ENCODE measurements around the gene GPR42.
A peak's percentile ranks its signal among the peaks of the same experiment; 100 is the strongest.
"Not testable (repeated sequence)": the region's sequence is repeated elsewhere in the genome, so short reads cannot be mapped to it uniquely, and the experiment has no call there.

The GPR42 gene

DNA sequence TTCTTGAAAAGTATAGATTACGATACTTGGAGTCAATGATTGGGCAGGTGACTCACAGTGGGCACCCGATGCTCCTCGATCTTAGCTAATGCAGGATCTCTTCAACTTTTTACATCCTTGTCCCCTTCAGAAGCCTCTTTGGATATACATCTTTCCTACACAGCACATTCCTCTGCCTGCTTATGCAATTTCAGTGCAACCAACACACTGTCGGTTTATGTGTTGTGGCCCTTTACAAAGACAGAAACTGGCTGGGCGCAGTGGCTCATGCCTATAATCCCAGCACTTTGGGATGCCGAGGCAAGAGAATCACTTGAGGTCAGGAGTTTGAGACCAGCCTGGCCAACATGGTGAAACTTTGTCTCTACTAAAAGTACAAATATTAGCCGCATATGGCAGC lies 2.6 kb downstream of the GPR42 start:
- no peak overlapping the region for H3K27ac ChIP-seq (ENCODE audit: extremely low read depth, low read depth, low read length)
- no peaks in the 10 kb centered on the region for H3K36me3 ChIP-seq (ENCODE audit: control insufficient read depth in 2 of 2, insufficient read depth in 1 of 2, low read length in 2 of 2)
- POLR2A ChIA-PET = interaction anchor here (0.6 kb wide), 1 partner anchor 24 kb away, joined by 6 read pairs; no protein-coding TSS in a partner anchor
- H3K4me1 ChIP-seq (ENCODE audit: control insufficient read depth, insufficient read depth, low read length) = no peaks in the 10 kb centered on the region
- H3K4me3 ChIP-seq (ENCODE audit: low read depth, low read length) = no peak overlapping the region
- H3K9me3 ChIP-seq (ENCODE audit: control insufficient read depth, insufficient read depth, low read depth, low read length) = peaks cover 10% of the 10 kb centered on the region
- CTCF ChIA-PET = no interaction called here
- no peak for TF ChIP-seq ZNF248 (tag by site-specific recombination; IDR thresholded peaks at IDR 0.05)
- TF ChIP-seq, protein P1, sequence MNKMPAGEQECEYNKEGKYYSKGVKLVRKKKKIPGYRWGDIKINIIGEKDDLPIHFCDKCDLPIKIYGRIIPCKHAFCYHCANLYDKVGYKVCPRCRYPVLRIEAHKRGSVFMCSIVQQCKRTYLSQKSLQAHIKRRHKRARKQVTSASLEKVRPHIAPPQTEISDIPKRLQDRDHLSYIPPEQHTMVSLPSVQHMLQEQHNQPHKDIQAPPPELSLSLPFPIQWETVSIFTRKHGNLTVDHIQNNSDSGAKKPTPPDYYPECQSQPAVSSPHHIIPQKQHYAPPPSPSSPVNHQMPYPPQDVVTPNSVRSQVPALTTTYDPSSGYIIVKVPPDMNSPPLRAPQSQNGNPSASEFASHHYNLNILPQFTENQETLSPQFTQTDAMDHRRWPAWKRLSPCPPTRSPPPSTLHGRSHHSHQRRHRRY (tag by site-specific recombination; IDR thresholded peaks at IDR 0.05) = no peak
- TF ChIP-seq, protein P2, sequence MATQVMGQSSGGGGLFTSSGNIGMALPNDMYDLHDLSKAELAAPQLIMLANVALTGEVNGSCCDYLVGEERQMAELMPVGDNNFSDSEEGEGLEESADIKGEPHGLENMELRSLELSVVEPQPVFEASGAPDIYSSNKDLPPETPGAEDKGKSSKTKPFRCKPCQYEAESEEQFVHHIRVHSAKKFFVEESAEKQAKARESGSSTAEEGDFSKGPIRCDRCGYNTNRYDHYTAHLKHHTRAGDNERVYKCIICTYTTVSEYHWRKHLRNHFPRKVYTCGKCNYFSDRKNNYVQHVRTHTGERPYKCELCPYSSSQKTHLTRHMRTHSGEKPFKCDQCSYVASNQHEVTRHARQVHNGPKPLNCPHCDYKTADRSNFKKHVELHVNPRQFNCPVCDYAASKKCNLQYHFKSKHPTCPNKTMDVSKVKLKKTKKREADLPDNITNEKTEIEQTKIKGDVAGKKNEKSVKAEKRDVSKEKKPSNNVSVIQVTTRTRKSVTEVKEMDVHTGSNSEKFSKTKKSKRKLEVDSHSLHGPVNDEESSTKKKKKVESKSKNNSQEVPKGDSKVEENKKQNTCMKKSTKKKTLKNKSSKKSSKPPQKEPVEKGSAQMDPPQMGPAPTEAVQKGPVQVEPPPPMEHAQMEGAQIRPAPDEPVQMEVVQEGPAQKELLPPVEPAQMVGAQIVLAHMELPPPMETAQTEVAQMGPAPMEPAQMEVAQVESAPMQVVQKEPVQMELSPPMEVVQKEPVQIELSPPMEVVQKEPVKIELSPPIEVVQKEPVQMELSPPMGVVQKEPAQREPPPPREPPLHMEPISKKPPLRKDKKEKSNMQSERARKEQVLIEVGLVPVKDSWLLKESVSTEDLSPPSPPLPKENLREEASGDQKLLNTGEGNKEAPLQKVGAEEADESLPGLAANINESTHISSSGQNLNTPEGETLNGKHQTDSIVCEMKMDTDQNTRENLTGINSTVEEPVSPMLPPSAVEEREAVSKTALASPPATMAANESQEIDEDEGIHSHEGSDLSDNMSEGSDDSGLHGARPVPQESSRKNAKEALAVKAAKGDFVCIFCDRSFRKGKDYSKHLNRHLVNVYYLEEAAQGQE (tag by site-specific recombination; IDR thresholded peaks at IDR 0.05) = no peak

DNA sequence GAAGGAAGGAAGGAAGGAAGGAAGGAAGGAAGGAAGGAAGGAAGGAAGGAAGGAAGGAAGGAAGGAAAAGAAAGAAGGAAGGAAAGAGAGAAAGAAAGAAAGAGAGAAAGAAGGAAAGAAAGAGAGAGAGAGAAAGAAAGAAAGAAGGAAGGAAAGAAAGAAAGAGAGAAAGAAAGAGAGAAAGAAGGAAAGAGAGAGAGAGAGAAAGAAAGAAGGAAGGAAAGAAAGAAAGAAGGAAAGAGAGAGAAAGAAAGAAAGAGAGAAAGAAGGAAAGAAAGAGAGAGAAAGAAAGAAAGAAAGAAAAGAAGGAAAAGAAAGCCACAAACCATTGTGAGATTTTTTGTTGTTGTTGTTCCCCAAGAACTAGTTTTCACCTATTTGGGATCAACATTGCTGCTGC lies 3.2 kb downstream of the GPR42 start:
- CTCF ChIA-PET = interaction anchor here (1.1 kb wide), 1 partner anchor 20 kb away, joined by 5 read pairs; no protein-coding TSS in a partner anchor
- POLR2A ChIA-PET = interaction anchor here (0.6 kb wide), 1 partner anchor 24 kb away, joined by 6 read pairs; no protein-coding TSS in a partner anchor

DNA sequence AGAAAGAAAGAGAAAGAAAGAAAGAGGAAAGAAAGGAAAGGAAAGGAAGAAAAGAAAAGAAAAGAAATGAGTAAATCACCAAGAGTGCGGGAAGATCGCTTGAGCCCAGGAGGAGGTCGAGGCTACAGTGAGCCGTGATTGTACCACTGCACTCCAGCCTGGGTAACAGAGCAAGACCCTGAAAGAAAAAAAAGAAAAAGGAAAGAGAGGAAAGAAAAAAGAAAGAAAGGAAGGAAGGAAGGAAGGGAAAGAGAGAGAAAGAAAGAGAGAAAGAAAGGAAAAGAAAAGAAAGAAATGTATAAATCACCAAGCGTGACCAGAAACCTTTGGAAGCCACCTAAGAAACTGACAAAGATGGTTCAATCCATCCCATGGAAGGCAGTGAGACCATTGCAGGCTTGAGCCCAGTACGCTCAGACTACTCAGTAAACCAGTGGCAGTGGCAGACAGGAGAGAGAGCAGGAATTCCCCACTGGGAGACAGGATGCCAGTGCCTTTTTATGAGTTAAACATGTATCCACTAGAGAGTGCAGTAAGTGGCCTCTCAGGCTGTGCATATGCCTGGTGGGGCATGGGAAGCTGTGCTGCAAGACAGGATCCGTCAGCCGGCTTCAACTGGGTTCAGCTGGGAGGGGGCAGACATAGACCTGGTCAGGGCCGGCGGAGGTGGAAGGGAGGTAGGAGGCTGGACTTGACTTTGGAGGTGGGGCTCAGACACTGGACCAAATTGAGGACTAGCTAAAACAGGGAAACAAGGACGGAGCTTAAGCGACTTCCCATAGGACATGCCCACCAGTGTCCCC lies 4.8 kb downstream of the GPR42 start:
- Histone ChIP-seq H3K27ac (ENCODE audit: extremely low read depth, low read depth, low read length) (no peak overlapping the region), H3K36me3 (ENCODE audit: control insufficient read depth in 2 of 2, insufficient read depth in 1 of 2, low read length in 2 of 2) (no peaks in the 10 kb centered on the region), H3K4me3 (ENCODE audit: low read depth, low read length) (no peak overlapping the region), H3K9me3 (ENCODE audit: control insufficient read depth, insufficient read depth, low read depth, low read length) (peaks cover 11% of the 10 kb centered on the region), H3K4me1 (ENCODE audit: control insufficient read depth, insufficient read depth, low read length) (no peaks in the 10 kb centered on the region)
- TF ChIP-seq ZNF114 (tag by site-specific recombination; IDR thresholded peaks at IDR 0.05) (no peak; the same call in 1 of the 2 replicates), ZNF529 (tag by site-specific recombination; IDR thresholded peaks at IDR 0.05; ENCODE audit: insufficient replicate concordance) (no peak), ZNF366 (tag by site-specific recombination; conservative IDR thresholded peaks at IDR 0.05) (peak; percentile 93), PRDM1 (tag by site-specific recombination; IDR thresholded peaks at IDR 0.05) (peak; percentile 94), KLF1 (tag by site-specific recombination; IDR thresholded peaks at IDR 0.05) (no peak), ZNF221 (tag by site-specific recombination; IDR thresholded peaks at IDR 0.05; ENCODE audit: borderline replicate concordance) (no peak)
- TF ChIP-seq, protein P3, sequence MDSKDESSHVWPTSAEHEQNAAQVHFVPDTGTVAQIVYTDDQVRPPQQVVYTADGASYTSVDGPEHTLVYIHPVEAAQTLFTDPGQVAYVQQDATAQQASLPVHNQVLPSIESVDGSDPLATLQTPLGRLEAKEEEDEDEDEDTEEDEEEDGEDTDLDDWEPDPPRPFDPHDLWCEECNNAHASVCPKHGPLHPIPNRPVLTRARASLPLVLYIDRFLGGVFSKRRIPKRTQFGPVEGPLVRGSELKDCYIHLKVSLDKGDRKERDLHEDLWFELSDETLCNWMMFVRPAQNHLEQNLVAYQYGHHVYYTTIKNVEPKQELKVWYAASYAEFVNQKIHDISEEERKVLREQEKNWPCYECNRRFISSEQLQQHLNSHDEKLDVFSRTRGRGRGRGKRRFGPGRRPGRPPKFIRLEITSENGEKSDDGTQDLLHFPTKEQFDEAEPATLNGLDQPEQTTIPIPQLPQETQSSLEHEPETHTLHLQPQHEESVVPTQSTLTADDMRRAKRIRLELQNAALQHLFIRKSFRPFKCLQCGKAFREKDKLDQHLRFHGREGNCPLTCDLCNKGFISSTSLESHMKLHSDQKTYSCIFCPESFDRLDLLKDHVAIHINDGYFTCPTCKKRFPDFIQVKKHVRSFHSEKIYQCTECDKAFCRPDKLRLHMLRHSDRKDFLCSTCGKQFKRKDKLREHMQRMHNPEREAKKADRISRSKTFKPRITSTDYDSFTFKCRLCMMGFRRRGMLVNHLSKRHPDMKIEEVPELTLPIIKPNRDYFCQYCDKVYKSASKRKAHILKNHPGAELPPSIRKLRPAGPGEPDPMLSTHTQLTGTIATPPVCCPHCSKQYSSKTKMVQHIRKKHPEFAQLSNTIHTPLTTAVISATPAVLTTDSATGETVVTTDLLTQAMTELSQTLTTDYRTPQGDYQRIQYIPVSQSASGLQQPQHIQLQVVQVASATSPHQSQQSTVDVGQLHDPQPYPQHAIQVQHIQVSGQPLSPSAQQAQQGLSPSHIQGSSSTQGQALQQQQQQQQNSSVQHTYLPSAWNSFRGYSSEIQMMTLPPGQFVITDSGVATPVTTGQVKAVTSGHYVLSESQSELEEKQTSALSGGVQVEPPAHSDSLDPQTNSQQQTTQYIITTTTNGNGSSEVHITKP (tag by site-specific recombination; IDR thresholded peaks at IDR 0.05) = peak; percentile 93
- TF ChIP-seq, protein P4, sequence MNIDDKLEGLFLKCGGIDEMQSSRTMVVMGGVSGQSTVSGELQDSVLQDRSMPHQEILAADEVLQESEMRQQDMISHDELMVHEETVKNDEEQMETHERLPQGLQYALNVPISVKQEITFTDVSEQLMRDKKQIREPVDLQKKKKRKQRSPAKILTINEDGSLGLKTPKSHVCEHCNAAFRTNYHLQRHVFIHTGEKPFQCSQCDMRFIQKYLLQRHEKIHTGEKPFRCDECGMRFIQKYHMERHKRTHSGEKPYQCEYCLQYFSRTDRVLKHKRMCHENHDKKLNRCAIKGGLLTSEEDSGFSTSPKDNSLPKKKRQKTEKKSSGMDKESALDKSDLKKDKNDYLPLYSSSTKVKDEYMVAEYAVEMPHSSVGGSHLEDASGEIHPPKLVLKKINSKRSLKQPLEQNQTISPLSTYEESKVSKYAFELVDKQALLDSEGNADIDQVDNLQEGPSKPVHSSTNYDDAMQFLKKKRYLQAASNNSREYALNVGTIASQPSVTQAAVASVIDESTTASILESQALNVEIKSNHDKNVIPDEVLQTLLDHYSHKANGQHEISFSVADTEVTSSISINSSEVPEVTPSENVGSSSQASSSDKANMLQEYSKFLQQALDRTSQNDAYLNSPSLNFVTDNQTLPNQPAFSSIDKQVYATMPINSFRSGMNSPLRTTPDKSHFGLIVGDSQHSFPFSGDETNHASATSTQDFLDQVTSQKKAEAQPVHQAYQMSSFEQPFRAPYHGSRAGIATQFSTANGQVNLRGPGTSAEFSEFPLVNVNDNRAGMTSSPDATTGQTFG (tag by site-specific recombination; IDR thresholded peaks at IDR 0.05; ENCODE audit: borderline replicate concordance) = 0 out of 2 replicates have a peak, but pooled peaks have one; percentile 14
- ChIA-PET CTCF (interaction anchor here (0.6 to 3.6 kb wide), 3 partner anchors 13 to 135 kb away, joined by 3 to 26 read pairs (median 4); no protein-coding TSS in a partner anchor), POLR2A (no interaction called here)

More for the DNA sequence above, 3.2 kb downstream of the GPR42 start:
- H3K9me3 ChIP-seq (ENCODE audit: control insufficient read depth, insufficient read depth, low read depth, low read length) = peaks cover 11% of the 10 kb centered on the region
- H3K27ac ChIP-seq (ENCODE audit: extremely low read depth, low read depth, low read length); H3K36me3 ChIP-seq (ENCODE audit: control insufficient read depth in 2 of 2, insufficient read depth in 1 of 2, low read length in 2 of 2); H3K4me3 ChIP-seq (ENCODE audit: low read depth, low read length); H3K4me1 ChIP-seq (ENCODE audit: control insufficient read depth, insufficient read depth, low read length): not testable (repeated sequence)
- peak; percentile 94 for TF ChIP-seq ZNF366 (tag by site-specific recombination; conservative IDR thresholded peaks at IDR 0.05)
